ENCODE results near the gene TCEA2. TPM values are rescaled to one million over a fixed set of nuclear protein-coding genes. Genes with fewer than 3 reads are reported as not detected.
A peak's percentile ranks its signal among the peaks of the same experiment; 100 is the strongest.

TCEA2 gene
- total and polyA plus RNA-seq, 2 of the 13 experiments (the other 11 are each of a cell fraction or from before 2014, with no cell fraction given), result 28.1 to 33.7 TPM

DNA sequence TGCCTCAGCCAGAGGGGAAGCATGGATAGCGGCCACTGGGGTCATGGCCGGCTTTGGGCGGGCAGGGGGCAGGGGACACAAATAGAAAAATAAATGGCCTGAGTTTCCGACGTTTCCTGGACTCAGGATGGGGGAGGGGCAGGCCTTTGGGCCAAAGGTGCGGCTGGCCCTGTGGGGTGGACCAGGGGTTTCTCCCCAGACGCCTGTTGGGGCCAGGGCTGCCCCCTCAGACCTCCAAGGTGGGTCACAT, 6.4 kb upstream of the TCEA2 start (continued):
- 0 out of 2 replicates have a peak, but pooled peaks have one; percentile 16 for TF ChIP-seq SNAI1 (CRISPR knock-in tag; IDR thresholded peaks at IDR 0.05; ENCODE audit: borderline replicate concordance)
- TF ChIP-seq TBX2 (CRISPR knock-in tag; IDR thresholded peaks at IDR 0.05; ENCODE audit: borderline replicate concordance), result 0 out of 2 replicates have a peak, but pooled peaks have one; percentile 23
- TF ChIP-seq NR1H2 (CRISPR knock-in tag; IDR thresholded peaks at IDR 0.05; ENCODE audit: borderline replicate concordance, low read depth), result no peak
- no peak; the same call in 1 of the 2 replicates for TF ChIP-seq ZNF816 (CRISPR knock-in tag; IDR thresholded peaks at IDR 0.05; ENCODE audit: borderline replicate concordance)
- TF ChIP-seq TEAD3 (CRISPR knock-in tag; optimal IDR thresholded peaks at IDR 0.05; ENCODE audit: borderline replicate concordance), result no peak
- TF ChIP-seq YEATS4 (CRISPR knock-in tag; IDR thresholded peaks at IDR 0.05; ENCODE audit: borderline replicate concordance), result peak; percentile 35; the same call in 1 of the 2 replicates
- TF ChIP-seq ZNF543 (CRISPR knock-in tag; IDR thresholded peaks at IDR 0.05), result no peak
- TF ChIP-seq NPAS2 (CRISPR knock-in tag; IDR thresholded peaks at IDR 0.05; ENCODE audit: borderline replicate concordance), result no peak
- no peak for TF ChIP-seq DMAP1 (CRISPR knock-in tag; IDR thresholded peaks at IDR 0.05)
- TF ChIP-seq MXD3 (CRISPR knock-in tag; IDR thresholded peaks at IDR 0.05), result no peak
- TF ChIP-seq ZNF224 (CRISPR knock-in tag; IDR thresholded peaks at IDR 0.05), result no peak
- TF ChIP-seq EED (CRISPR knock-in tag; IDR thresholded peaks at IDR 0.05), result no peak
- TF ChIP-seq ZNF276 (CRISPR knock-in tag; IDR thresholded peaks at IDR 0.05; ENCODE audit: low read depth), result peak; percentile 12; the same call in 1 of the 2 replicates
- TF ChIP-seq, protein P1, sequence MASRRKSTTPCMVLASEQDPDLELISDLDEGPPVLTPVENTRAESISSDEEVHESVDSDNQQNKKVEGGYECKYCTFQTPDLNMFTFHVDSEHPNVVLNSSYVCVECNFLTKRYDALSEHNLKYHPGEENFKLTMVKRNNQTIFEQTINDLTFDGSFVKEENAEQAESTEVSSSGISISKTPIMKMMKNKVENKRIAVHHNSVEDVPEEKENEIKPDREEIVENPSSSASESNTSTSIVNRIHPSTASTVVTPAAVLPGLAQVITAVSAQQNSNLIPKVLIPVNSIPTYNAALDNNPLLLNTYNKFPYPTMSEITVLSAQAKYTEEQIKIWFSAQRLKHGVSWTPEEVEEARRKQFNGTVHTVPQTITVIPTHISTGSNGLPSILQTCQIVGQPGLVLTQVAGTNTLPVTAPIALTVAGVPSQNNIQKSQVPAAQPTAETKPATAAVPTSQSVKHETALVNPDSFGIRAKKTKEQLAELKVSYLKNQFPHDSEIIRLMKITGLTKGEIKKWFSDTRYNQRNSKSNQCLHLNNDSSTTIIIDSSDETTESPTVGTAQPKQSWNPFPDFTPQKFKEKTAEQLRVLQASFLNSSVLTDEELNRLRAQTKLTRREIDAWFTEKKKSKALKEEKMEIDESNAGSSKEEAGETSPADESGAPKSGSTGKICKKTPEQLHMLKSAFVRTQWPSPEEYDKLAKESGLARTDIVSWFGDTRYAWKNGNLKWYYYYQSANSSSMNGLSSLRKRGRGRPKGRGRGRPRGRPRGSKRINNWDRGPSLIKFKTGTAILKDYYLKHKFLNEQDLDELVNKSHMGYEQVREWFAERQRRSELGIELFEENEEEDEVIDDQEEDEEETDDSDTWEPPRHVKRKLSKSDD (CRISPR knock-in tag; IDR thresholded peaks at IDR 0.05; ENCODE audit: low read depth), result no peak
- TF ChIP-seq, protein P2, sequence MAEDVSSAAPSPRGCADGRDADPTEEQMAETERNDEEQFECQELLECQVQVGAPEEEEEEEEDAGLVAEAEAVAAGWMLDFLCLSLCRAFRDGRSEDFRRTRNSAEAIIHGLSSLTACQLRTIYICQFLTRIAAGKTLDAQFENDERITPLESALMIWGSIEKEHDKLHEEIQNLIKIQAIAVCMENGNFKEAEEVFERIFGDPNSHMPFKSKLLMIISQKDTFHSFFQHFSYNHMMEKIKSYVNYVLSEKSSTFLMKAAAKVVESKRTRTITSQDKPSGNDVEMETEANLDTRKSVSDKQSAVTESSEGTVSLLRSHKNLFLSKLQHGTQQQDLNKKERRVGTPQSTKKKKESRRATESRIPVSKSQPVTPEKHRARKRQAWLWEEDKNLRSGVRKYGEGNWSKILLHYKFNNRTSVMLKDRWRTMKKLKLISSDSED (CRISPR knock-in tag; IDR thresholded peaks at IDR 0.05), result peak; percentile 4; the same call in 1 of the 2 replicates
- TF ChIP-seq DMTF1 (CRISPR knock-in tag; IDR thresholded peaks at IDR 0.05), result no peak
- no peak for TF ChIP-seq SOX6 (IDR thresholded peaks at IDR 0.05)
- peak; percentile 63 for TF ChIP-seq SOX6 (CRISPR knock-in tag; IDR thresholded peaks at IDR 0.05)
- no peak; the same call in 1 of the 2 replicates for TF ChIP-seq ISL2 (CRISPR knock-in tag; IDR thresholded peaks at IDR 0.05)
- peak; percentile 15; the same call in 1 of the 2 replicates for TF ChIP-seq CTCF (CRISPR knock-in tag; IDR thresholded peaks at IDR 0.05)
